HepG2 (cell line): ENCODE data around the gene HTR1E. TPM values are rescaled to one million over a fixed set of nuclear protein-coding genes. Genes with fewer than 3 reads are reported as not detected.

ENCODE experiments used
- ATAC-seq: fragments of 200-7000 bp; cut with Tn5 transposase; 3 replicates; pipeline ENCODE4 v1.9.1; 2020; ENCODE audit warnings: mild to moderate bottlenecking, moderate library complexity
- BruUV-seq: library from RNA; stranded (reverse); fragments of 400-500 nt; replicated peaks from 2 replicates; lab custom pipeline; 2021; lab: Mats Ljungman, UMichigan
- CTCF ChIA-PET: fragments of 300-600 bp; formaldehyde crosslinking; extraction: SDS; loops from one replicate; lab custom pipeline; 2021; ENCODE audit warnings: low total read pairs, inconsistent platforms, low intra/inter-chr PET ratio; lab: Yijun Ruan, JAX
- POLR2A ChIA-PET: fragments of 350-600 bp; sonication (Branson Sonifier 250); formaldehyde crosslinking; loops from one replicate; lab custom pipeline; 2020; ENCODE audit warnings: antibody characterized with exemption, inconsistent platforms; lab: Yijun Ruan, JAX
- DNase-seq: peaks from one replicate; pipeline ENCODE4 v3.0.0-alpha.2; 2015; ENCODE audit warnings: low spot score
- FAIRE-seq: peaks from 3 replicates; lab custom pipeline; 2011; peaks lifted over from hg19 to GRCh38; lab: Jason Lieb, UNC
- H2AFZ ChIP-seq: one replicate; pipeline ENCODE4 v1.6.1; 2011; ENCODE audit warnings: low read length, inconsistent platforms
- H3K27ac ChIP-seq: fragments of 300-600 bp; 3 replicates; pipeline ENCODE4 v1.8.0; 2011; ENCODE audit warnings: mixed run types, mild to moderate bottlenecking, mixed read lengths, low read length, inconsistent platforms; ENCODE audit not compliant: insufficient read depth; ENCODE audit errors: extremely low read length
- H3K27me3 ChIP-seq, 2 experiments: fragments of 200-600 bp in 1 of 2; 2 replicates in 1 of 2; 3 replicates in 1 of 2; pipeline versions ENCODE4 v1.6.0 to v1.8.0; 2011; ENCODE audit warnings: low read length in 2 of 2, mild to moderate bottlenecking in 2 of 2, moderate library complexity in 2 of 2, inconsistent platforms in 1 of 2; ENCODE audit not compliant: insufficient read depth in 2 of 2, control insufficient read depth in 1 of 2
- H3K36me3 ChIP-seq, 2 experiments: fragments of 200-600 bp in 1 of 2; replicated peaks in 1 of 2; 2 replicates in 1 of 2; 3 replicates in 1 of 2; pipeline versions ENCODE4 v1.5.1 to v1.8.0; 2011; ENCODE audit warnings: low read length in 2 of 2, inconsistent platforms in 1 of 2; ENCODE audit not compliant: insufficient read depth in 2 of 2, control insufficient read depth in 1 of 2
- H3K4me1 ChIP-seq: 2 replicates; pipeline ENCODE4 v1.5.1; 2012; ENCODE audit warnings: low read length, inconsistent platforms; ENCODE audit not compliant: insufficient read depth
- H3K4me2 ChIP-seq: 2 replicates; pipeline ENCODE4 v1.6.0; 2011; ENCODE audit warnings: low read depth, low read length, inconsistent platforms
- H3K4me3 ChIP-seq, 3 experiments: fragments of 200-600 bp in 1 of 3; sonication (generic), shearing (Covaris generic) in 1 of 3; replicated peaks in 1 of 3; 2 replicates each; pipeline ENCODE4 v1.5.1; 2011 to 2016; ENCODE audit warnings: low read length in 3 of 3, inconsistent platforms in 2 of 3, low read depth in 2 of 3, mild to moderate bottlenecking in 2 of 3, control low read depth in 1 of 3, mixed read lengths in 1 of 3; ENCODE audit not compliant: insufficient read depth in 1 of 3
- H3K79me2 ChIP-seq: one replicate; pipeline ENCODE4 v1.6.1; 2011; ENCODE audit warnings: low read length, inconsistent platforms; ENCODE audit not compliant: insufficient read depth
- H3K9ac ChIP-seq: 2 replicates; pipeline ENCODE4 v1.6.0; 2011; ENCODE audit warnings: mild to moderate bottlenecking, low read depth, low read length, inconsistent platforms; ENCODE audit not compliant: insufficient read depth
- H3K9me3 ChIP-seq: 2 replicates; pipeline ENCODE4 v1.5.1; 2012; ENCODE audit warnings: mild to moderate bottlenecking, low read length
- H4K20me1 ChIP-seq: 2 replicates; pipeline ENCODE4 v1.6.0; 2011; ENCODE audit warnings: inconsistent platforms, mild to moderate bottlenecking, low read length, moderate library complexity; ENCODE audit not compliant: insufficient read depth
- MIER3 ChIP-seq: IDR thresholded peaks from 2 replicates; pipeline ENCODE4 v1.6.1; 2016; ENCODE audit warnings: missing compliant biosample characterization, borderline replicate concordance
- MYPOP ChIP-seq: sonication (generic); formaldehyde crosslinking; IDR thresholded peaks from 2 replicates; pipeline ENCODE4 v1.8.1; 2023; ENCODE audit warnings: mild to moderate bottlenecking, moderate library complexity, missing genetic modification reagents
- NFIB ChIP-seq: sonication (generic); formaldehyde crosslinking; IDR thresholded peaks from 2 replicates; pipeline ENCODE4 v1.9.0; 2021; ENCODE audit warnings: missing genetic modification reagents, mild to moderate bottlenecking, borderline replicate concordance
- NR2C2 ChIP-seq: sonication (generic); formaldehyde crosslinking; IDR thresholded peaks from 2 replicates; pipeline ENCODE4 v1.4.0; 2020; ENCODE audit warnings: missing genetic modification reagents, mild to moderate bottlenecking, moderate library complexity, borderline replicate concordance
- PAWR ChIP-seq: sonication (generic); formaldehyde crosslinking; IDR thresholded peaks from 2 replicates; pipeline ENCODE4 v1.4.0; 2020; ENCODE audit warnings: missing genetic modification reagents, mild to moderate bottlenecking, borderline replicate concordance
- PHB2 ChIP-seq: fragments of 450-650 bp; IDR thresholded peaks from 2 replicates; pipeline ENCODE4 v1.6.1; 2018; ENCODE audit not compliant: partially characterized antibody
- RBM39 ChIP-seq: fragments of 200-400 bp; formaldehyde crosslinking; IDR thresholded peaks from one replicate; pipeline ENCODE4 v1.6.1; 2018; ENCODE audit warnings: antibody characterized with exemption, mild to moderate bottlenecking, low read depth, low read length; ENCODE audit not compliant: poor library complexity, severe bottlenecking
- SOX5 ChIP-seq: IDR thresholded peaks from 2 replicates; pipeline ENCODE4 v1.6.1; 2016; ENCODE audit warnings: borderline replicate concordance
- SP4 ChIP-seq: sonication (generic); formaldehyde crosslinking; IDR thresholded peaks from 2 replicates; pipeline ENCODE4 v1.8.1; 2023; ENCODE audit warnings: mild to moderate bottlenecking, missing genetic modification reagents
- ZBTB3 ChIP-seq: sonication (generic); formaldehyde crosslinking; IDR thresholded peaks from 2 replicates; pipeline ENCODE4 v1.4.0; 2020; ENCODE audit warnings: low read depth, mild to moderate bottlenecking, moderate library complexity, missing genetic modification reagents, borderline replicate concordance
- ZNF282 ChIP-seq: fragments of 450-650 bp; IDR thresholded peaks from 2 replicates; pipeline ENCODE4 v1.6.1; 2018; ENCODE audit not compliant: partially characterized antibody
- ZNF430 ChIP-seq: sonication (generic); formaldehyde crosslinking; IDR thresholded peaks from 2 replicates; pipeline ENCODE4 v1.9.0; 2021; ENCODE audit warnings: mild to moderate bottlenecking, missing genetic modification reagents
- ZNF432 ChIP-seq: sonication (generic); formaldehyde crosslinking; IDR thresholded peaks from 2 replicates; pipeline ENCODE4 v1.5.0; 2020; ENCODE audit warnings: missing genetic modification reagents, mild to moderate bottlenecking, borderline replicate concordance
- ZNF674 ChIP-seq: sonication (generic); formaldehyde crosslinking; IDR thresholded peaks from 2 replicates; pipeline ENCODE4 v1.5.0; 2020; ENCODE audit warnings: low read depth, mild to moderate bottlenecking, missing genetic modification reagents
- WGBS: methylation state at CpG from one replicate; pipeline ENCODE4 v1.1.6; 2017; ENCODE audit warnings: low lambda C conversion rate; 5-methylcytosine and 5-hydroxymethylcytosine counted together
- in situ Hi-C: cut with HindIII; loops from 2 replicates; pipeline ENCODE4 v1.10.0; 2017; ENCODE audit warnings: low pct_unique_long_range_greater_than_20kb; ENCODE audit not compliant: extremely low pct_ligation_motif_present
- intact Hi-C: fragments of 100-400 bp; cut with micrococcal nuclease; formaldehyde crosslinking; loops from one replicate; pipeline ENCODE4 v1.10.0; 2022; ENCODE audit not compliant: unreplicated experiment
- polyA plus RNA-seq, 8 experiments: library from polyadenylated mRNA; depleted of rRNA in 3 of 8; stranded (reverse) in 7 of 8; unstranded in 1 of 8; fragments of >200 nt; fragmentation: Illumina TruSeq in 4 of 8; extraction: Trizol in 4 of 8; gene quantifications; 2 replicates each; pipeline versions ENCODE4 v1.2.1 to v1.2.3, GENCODE V29; 2011 to 2016; ENCODE audit warnings: low read depth in 4 of 8, missing spikeins in 1 of 8, mixed read lengths in 1 of 8; ENCODE audit not compliant: insufficient read depth in 1 of 8
- total RNA-seq, 5 experiments: library from RNA; depleted of rRNA; stranded (reverse); fragments of >200 nt; fragmentation: Illumina TruSeq; extraction: Trizol; gene quantifications; 2 replicates each; pipeline ENCODE4 v1.2.3, GENCODE V29; 2016; ENCODE audit warnings: low read depth in 1 of 5
- TF ChIP-seq, protein P1 (sequence below): IDR thresholded peaks from 2 replicates; pipeline ENCODE4 v1.6.1; 2016; ENCODE audit warnings: missing biosample characterization, missing genetic modification reagents, low read depth

The HTR1E gene
- total and polyA plus RNA-seq, 2 of the 13 experiments (the other 11 are each of a cell fraction or from before 2014, with no cell fraction given) = not detected

DNA sequence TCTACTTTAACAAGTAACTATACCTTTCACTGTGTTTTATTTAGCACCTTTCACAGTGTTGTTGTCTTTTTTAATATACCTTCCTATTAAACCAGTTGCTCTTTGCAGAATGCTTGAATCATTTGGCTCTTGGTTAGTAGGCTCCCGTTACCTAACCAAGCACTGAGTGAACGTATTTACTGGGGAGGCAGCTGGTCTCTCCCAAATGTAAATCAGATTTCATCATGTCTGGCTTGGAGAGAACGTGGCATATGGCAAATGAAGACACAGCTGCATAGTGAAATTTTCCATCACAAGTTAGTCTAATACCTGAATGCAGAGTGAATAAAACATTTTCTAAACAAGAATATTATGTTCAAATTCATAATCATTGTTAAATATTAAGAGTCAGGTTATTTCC lies 12.4 kb downstream of the HTR1E start:
- FAIRE-seq = no peak
- no peak overlapping the region for H3K9ac ChIP-seq
- BruUV-seq = no TSS peak

More for the DNA sequence above, 12.4 kb downstream of the HTR1E start:
- intact Hi-C loops = no loop called here
- no peak overlapping the region for H3K27ac ChIP-seq
- DNase-seq = no peak
- no peak overlapping the region for H2AFZ ChIP-seq
- H3K4me3 ChIP-seq = no peak overlapping the region
- H3K4me2 ChIP-seq = no peak overlapping the region
- no peaks in the 10 kb centered on the region for H3K79me2 ChIP-seq
- H3K27me3 ChIP-seq = no peaks in the 10 kb centered on the region
- no peaks in the 10 kb centered on the region for H3K4me1 ChIP-seq
- TF ChIP-seq SOX5 = no peak
- no peak for TF ChIP-seq ZNF282
- TF ChIP-seq NFIB = no peak
- no peak for TF ChIP-seq ZNF430 (CRISPR knock-in tag)
- TF ChIP-seq ZNF674 (CRISPR knock-in tag) = no peak
- TF ChIP-seq SP4 (CRISPR knock-in tag) = no peak
- TF ChIP-seq RBM39 = no peak
- no peak for TF ChIP-seq MYPOP (CRISPR knock-in tag)
- no peak for TF ChIP-seq PAWR (CRISPR knock-in tag)
- no peak for TF ChIP-seq MIER3 (CRISPR knock-in tag)
- no peak for TF ChIP-seq ZBTB3
- TF ChIP-seq, protein P1, sequence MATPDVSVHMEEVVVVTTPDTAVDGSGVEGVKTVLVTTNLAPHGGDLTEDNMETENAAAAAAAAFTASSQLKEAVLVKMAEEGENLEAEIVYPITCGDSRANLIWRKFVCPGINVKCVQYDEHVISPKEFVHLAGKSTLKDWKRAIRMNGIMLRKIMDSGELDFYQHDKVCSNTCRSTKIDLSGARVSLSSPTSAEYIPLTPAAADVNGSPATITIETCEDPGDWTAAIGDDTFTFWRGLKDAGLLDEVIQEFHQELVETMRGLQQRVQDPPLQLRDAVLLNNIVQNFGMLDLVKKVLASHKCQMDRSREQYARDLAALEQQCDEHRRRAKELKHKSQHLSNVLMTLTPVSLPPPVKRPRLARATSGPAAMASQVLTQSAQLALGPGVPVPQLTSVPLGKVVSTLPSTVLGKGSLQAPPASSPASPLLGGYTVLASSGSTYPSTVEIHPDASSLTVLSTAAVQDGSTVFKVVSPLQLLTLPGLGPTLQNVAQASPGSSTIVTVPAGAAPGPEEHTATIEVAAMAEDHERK (CRISPR knock-in tag) = no peak
- TF ChIP-seq NR2C2 = no peak
- TF ChIP-seq PHB2 = no peak
- TF ChIP-seq ZNF432 (CRISPR knock-in tag) = no peak
- TF ChIP-seq, all 625 proteins: peak for 0
- ATAC-seq = no peak
- H3K36me3 ChIP-seq = no peaks in the 10 kb centered on the region
- ChIA-PET CTCF (no interaction called here), POLR2A (no interaction called here)
- whole genome bisulfite sequencing = 10% methylated on average over 3 of the region's 3 CpGs
- in situ Hi-C loops = no loop called here
- no peaks in the 10 kb centered on the region for H3K9me3 ChIP-seq
- no peaks in the 10 kb centered on the region for H4K20me1 ChIP-seq
